ENCODE measurements around the gene PRRG4.
A peak's percentile ranks its signal among the peaks of the same experiment; 100 is the strongest.
"Not testable (repeated sequence)": the region's sequence is repeated elsewhere in the genome, so short reads cannot be mapped to it uniquely, and the experiment has no call there.

PRRG4 gene

DNA sequence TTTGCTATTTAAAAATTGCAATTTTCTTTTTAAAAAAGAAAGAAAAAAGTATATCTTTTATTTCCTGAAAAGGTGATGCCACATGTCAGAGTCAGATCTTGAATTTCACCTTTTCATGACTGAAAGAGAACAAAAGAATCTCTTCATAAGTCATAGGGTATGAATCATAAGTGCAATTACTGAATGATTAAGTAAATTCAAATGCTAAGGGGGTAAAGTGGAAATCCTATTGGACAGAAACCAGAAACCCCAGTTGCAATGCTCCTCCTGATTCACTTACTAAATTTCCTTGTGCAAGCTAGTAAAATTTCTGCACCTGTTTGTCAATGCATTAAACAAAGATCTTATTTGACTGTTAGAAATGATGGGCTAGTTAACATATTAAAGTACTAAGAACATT, 8.2 kb upstream of the PRRG4 start:
- no peak overlapping the region for H3K4me3 Mint-ChIP-seq
- peak; percentile 68 for ATAC-seq
- peaks cover 8% of the 10 kb centered on the region for H3K4me1 Mint-ChIP-seq
- H3K27ac Mint-ChIP-seq = no peak overlapping the region
- DNase-seq (ENCODE audit: low spot score in 2 of 2) = no peak
- no peaks in the 10 kb centered on the region for H3K36me3 Mint-ChIP-seq
- no peaks in the 10 kb centered on the region for H3K9me3 Mint-ChIP-seq

- no peak for ATAC-seq
- H3K4me1 Mint-ChIP-seq = peaks cover 8% of the 10 kb centered on the region
- H3K36me3 Mint-ChIP-seq = no peaks in the 10 kb centered on the region
- no peak overlapping the region for H3K27ac Mint-ChIP-seq
- DNase-seq (ENCODE audit: low spot score in 2 of 2) = no peak
- H3K4me3 Mint-ChIP-seq = no peak overlapping the region
- no peaks in the 10 kb centered on the region for H3K9me3 Mint-ChIP-seq
Observed at GRCh38 chr11:32821917-32822560, 7.7 kb upstream of the PRRG4 start.

GRCh38 chr11:32823617-32824016, 6.1 kb upstream of the PRRG4 start:
- not testable (repeated sequence) for H3K36me3 Mint-ChIP-seq; H3K27ac Mint-ChIP-seq; H3K4me3 Mint-ChIP-seq; ATAC-seq; DNase-seq (ENCODE audit: low spot score in 2 of 2); H3K4me1 Mint-ChIP-seq; H3K9me3 Mint-ChIP-seq

GRCh38 chr11:32826113-32826512, 3.6 kb upstream of the PRRG4 start:
- H3K4me3 Mint-ChIP-seq = no peak overlapping the region
- H3K36me3 Mint-ChIP-seq = no peaks in the 10 kb centered on the region
- ATAC-seq (no peak), DNase-seq (ENCODE audit: low spot score in 2 of 2) (no peak)
- H3K27ac Mint-ChIP-seq = no peak overlapping the region
- no peaks in the 10 kb centered on the region for H3K9me3 Mint-ChIP-seq
- peaks cover 16% of the 10 kb centered on the region for H3K4me1 Mint-ChIP-seq

DNA sequence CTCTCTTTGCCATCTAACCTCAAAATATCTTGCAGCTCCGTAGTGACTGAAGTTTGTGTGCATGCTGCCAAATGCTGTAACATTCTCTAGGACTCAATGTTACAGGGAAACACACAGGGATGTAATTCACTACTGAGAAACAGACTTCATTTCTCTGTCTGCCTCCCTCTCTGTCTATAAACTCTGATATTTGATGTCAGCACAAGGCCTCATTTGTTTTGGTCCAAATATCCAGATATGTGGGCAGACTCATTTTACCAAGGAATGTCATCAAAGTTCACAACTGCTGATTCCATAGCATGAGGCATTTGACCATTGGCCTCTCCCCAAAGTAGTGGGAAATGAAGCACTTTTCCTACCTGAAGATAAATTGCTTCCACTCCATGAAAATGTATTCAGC, 2.5 kb upstream of the PRRG4 start:
- Mint-ChIP-seq H3K27ac (no peak overlapping the region), H3K9me3 (no peaks in the 10 kb centered on the region), H3K4me1 (peaks cover 8% of the 10 kb centered on the region), H3K4me3 (no peak overlapping the region), H3K36me3 (no peaks in the 10 kb centered on the region)
- no peak for DNase-seq (ENCODE audit: low spot score in 2 of 2)
- ATAC-seq = no peak

GRCh38 chr11:32829157-32829679, 509 bp upstream of the PRRG4 start:
- H3K4me3 Mint-ChIP-seq = peak overlapping the region; percentile 78
- no peak for DNase-seq (ENCODE audit: low spot score in 2 of 2)
- peak overlapping the region; percentile 73 for H3K27ac Mint-ChIP-seq
- H3K4me1 Mint-ChIP-seq = peaks cover 8% of the 10 kb centered on the region
- peak; percentile 54 for ATAC-seq
- H3K9me3 Mint-ChIP-seq = no peaks in the 10 kb centered on the region
- no peaks in the 10 kb centered on the region for H3K36me3 Mint-ChIP-seq

GRCh38 chr11:32830413-32830738, 649 bp downstream of the PRRG4 start:
- DNase-seq (ENCODE audit: low spot score in 2 of 2) = no peak

DNA sequence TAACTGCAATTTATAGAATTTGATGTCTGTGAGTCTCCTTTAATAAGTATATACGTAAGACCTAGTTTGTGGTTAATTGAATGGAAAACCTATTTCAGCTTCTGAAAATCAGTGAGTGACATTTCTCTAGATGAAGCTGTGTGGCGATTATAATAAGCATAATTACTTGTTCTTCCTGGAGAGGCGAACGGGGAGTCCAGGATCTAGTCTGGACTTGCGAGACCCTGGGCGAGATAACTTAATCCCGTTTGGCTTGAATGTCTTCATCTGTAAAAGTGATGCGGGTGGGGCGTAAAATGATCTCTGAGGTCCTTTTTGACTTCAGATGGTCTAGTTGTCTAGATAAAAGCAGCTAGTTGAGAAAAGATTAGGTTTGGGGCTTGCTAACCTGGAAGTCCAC, 1.1 kb downstream of the PRRG4 start:
- Mint-ChIP-seq H3K9me3 (no peaks in the 10 kb centered on the region), H3K27ac (no peak overlapping the region), H3K4me3 (peak overlapping the region; percentile 78), H3K4me1 (peaks cover 8% of the 10 kb centered on the region), H3K36me3 (no peaks in the 10 kb centered on the region)
- ATAC-seq (no peak), DNase-seq (ENCODE audit: low spot score in 2 of 2) (no peak)

More at GRCh38 chr11:32830413-32830738, 649 bp downstream of the PRRG4 start:
- H3K36me3 Mint-ChIP-seq = no peaks in the 10 kb centered on the region
- ATAC-seq = no peak
- no peaks in the 10 kb centered on the region for H3K9me3 Mint-ChIP-seq
- peak overlapping the region; percentile 78 for H3K4me3 Mint-ChIP-seq
- H3K27ac Mint-ChIP-seq = no peak overlapping the region
- peaks cover 8% of the 10 kb centered on the region for H3K4me1 Mint-ChIP-seq

DNA sequence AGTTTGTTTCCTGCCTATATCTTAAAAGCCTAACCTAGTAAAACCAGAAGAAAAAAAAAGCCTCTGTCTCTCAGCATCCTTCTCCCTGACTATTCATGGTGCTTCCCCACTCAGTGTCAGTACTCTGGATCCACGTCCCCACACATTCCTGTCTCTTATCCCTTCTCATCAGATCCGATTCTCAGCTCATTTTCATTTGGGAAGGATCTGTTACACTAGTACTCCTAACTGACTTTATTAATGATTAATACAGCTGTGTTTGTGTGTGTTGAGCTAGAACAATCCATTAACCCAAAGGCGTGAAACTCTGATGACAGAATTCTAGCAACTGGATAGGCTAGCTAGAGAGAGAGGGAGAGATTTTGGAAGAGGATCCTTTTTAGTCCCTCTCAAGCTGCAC, 1.5 kb downstream of the PRRG4 start:
- H3K9me3 Mint-ChIP-seq = no peaks in the 10 kb centered on the region
- DNase-seq (ENCODE audit: low spot score in 2 of 2) = no peak

GRCh38 chr11:32833921-32834320, 4.2 kb downstream of the PRRG4 start:
- ATAC-seq = no peak
- Mint-ChIP-seq H3K9me3 (no peaks in the 10 kb centered on the region), H3K36me3 (no peaks in the 10 kb centered on the region), H3K27ac (no peak overlapping the region), H3K4me3 (no peak overlapping the region), H3K4me1 (peaks cover 6% of the 10 kb centered on the region)
- DNase-seq (ENCODE audit: low spot score in 2 of 2) = no peak

More for the DNA sequence above, 1.5 kb downstream of the PRRG4 start:
- H3K36me3 Mint-ChIP-seq = no peaks in the 10 kb centered on the region
- no peak for ATAC-seq
- H3K27ac Mint-ChIP-seq = no peak overlapping the region
- H3K4me3 Mint-ChIP-seq = peak overlapping the region; percentile 78
- H3K4me1 Mint-ChIP-seq = peaks cover 8% of the 10 kb centered on the region

DNA sequence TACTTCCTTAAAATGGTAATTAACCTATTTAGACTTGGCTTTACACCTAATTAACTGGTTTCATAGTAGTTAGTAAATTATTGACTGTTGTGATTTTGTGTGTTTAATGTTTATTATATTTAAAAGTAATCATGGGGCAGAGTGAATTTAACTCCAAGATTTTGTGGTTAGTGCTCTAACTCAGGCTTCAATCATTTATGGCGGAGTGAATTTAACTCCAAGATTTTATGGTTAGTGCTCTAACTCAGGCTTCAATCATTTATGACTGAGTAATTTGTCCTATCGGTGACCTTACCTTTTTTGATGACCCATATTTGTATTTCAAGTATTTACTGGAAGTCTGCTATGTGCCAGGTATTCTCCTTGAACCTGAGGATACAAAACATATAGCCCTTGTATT, 7.2 kb downstream of the PRRG4 start:
- DNase-seq (ENCODE audit: low spot score in 2 of 2) (no peak), ATAC-seq (no peak)
- Mint-ChIP-seq H3K36me3 (no peaks in the 10 kb centered on the region), H3K4me1 (no peaks in the 10 kb centered on the region), H3K4me3 (no peak overlapping the region), H3K9me3 (no peaks in the 10 kb centered on the region), H3K27ac (no peak overlapping the region)

- Mint-ChIP-seq H3K36me3 (no peaks in the 10 kb centered on the region), H3K9me3 (no peaks in the 10 kb centered on the region), H3K27ac (no peak overlapping the region), H3K4me1 (no peaks in the 10 kb centered on the region), H3K4me3 (no peak overlapping the region)
- no peak for DNase-seq (ENCODE audit: low spot score in 2 of 2)
- no peak for ATAC-seq
Observed at GRCh38 chr11:32838505-32839274, 9.0 kb downstream of the PRRG4 start.

GRCh38 chr11:32839308-32839707, 9.6 kb downstream of the PRRG4 start:
- H3K9me3 Mint-ChIP-seq = no peaks in the 10 kb centered on the region
- no peak for DNase-seq (ENCODE audit: low spot score in 2 of 2)
- H3K27ac Mint-ChIP-seq = no peak overlapping the region
- no peak for ATAC-seq
- H3K4me1 Mint-ChIP-seq = no peaks in the 10 kb centered on the region
- H3K36me3 Mint-ChIP-seq = no peaks in the 10 kb centered on the region
- H3K4me3 Mint-ChIP-seq = no peak overlapping the region

- Mint-ChIP-seq H3K4me1 (no peaks in the 10 kb centered on the region), H3K27ac (no peak overlapping the region), H3K4me3 (no peak overlapping the region), H3K36me3 (no peaks in the 10 kb centered on the region), H3K9me3 (no peaks in the 10 kb centered on the region)
- DNase-seq (ENCODE audit: low spot score in 2 of 2) (no peak), ATAC-seq (no peak)
Observed at GRCh38 chr11:32840587-32840986, 10.9 kb downstream of the PRRG4 start.

DNA sequence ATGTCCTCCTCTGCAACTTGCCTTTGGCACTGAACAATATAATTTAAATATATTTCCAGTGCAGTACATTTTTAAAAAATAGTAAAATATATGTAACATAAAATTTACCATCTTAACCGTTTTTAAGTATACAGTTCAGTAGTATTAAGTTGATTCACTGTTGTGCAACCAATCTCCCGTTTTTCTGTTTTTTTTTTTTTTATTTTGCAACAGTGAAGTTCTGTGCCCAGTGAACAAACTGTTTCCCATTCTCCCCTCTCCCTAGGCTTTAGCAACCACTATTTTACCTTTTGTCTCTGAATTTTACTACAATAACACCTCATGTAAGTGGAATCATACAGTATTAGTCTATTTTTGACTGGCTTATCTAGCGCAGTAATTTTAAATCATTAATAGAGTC, 13.8 kb downstream of the PRRG4 start:
- no peak for ATAC-seq
- no peaks in the 10 kb centered on the region for H3K9me3 Mint-ChIP-seq
- no peak for DNase-seq (ENCODE audit: low spot score in 2 of 2)
- no peak overlapping the region for H3K4me3 Mint-ChIP-seq
- H3K4me1 Mint-ChIP-seq = no peaks in the 10 kb centered on the region
- no peaks in the 10 kb centered on the region for H3K36me3 Mint-ChIP-seq
- no peak overlapping the region for H3K27ac Mint-ChIP-seq

DNA sequence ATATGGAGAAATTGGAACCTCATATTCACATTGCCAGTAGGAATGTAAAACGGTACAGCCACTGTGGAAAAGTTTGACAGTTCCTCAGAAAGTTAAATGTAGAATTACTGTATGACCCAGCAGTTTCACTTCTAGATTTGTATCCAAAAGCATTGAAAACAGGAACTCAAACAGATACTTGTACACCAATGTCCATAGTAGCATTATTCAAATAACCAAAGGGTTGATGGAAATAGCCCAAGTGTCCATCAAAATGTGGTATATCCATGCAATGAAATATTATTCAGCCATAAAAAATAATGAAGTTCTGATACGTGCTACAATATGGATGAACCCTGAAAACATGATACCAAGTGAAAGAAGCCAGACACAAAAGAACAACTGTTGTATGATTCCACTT, 17.8 kb downstream of the PRRG4 start:
- H3K9me3 Mint-ChIP-seq = no peaks in the 10 kb centered on the region
- no peak overlapping the region for H3K27ac Mint-ChIP-seq
- no peaks in the 10 kb centered on the region for H3K36me3 Mint-ChIP-seq
- ATAC-seq = no peak
- no peak for DNase-seq (ENCODE audit: low spot score in 2 of 2)
- H3K4me3 Mint-ChIP-seq = no peak overlapping the region
- no peaks in the 10 kb centered on the region for H3K4me1 Mint-ChIP-seq
